Calu3 (cell line): Measurements from ENCODE around the gene VSIG10L2. TPM values are rescaled to one million over a fixed set of nuclear protein-coding genes. Genes with fewer than 3 reads are reported as not detected.

Experiments used
- BruUV-seq: library from RNA; stranded (reverse); fragments of 400-500 nt; replicated peaks from 2 replicates; lab custom pipeline; 2021; lab: Mats Ljungman, UMichigan
- CTCF ChIA-PET: fragments of 300-600 bp; sonication (Branson Sonifier 250); formaldehyde crosslinking; loops from one replicate; lab custom pipeline; 2022; ENCODE audit warnings: antibody characterized with exemption; lab: Charles Lee
- DNase-seq: peaks from one replicate; pipeline ENCODE4 v3.0.0; 2022
- H3K27ac Mint-ChIP-seq: one replicate; pipeline ENCODE4 v1.8.0; 2022; ENCODE audit warnings: mixed read lengths; ENCODE audit not compliant: unreplicated experiment
- H3K27me3 Mint-ChIP-seq: one replicate; pipeline ENCODE4 v1.8.0; 2022; ENCODE audit warnings: mixed read lengths; ENCODE audit not compliant: unreplicated experiment
- H3K36me3 Mint-ChIP-seq: one replicate; pipeline ENCODE4 v1.8.0; 2022; ENCODE audit warnings: mild to moderate bottlenecking, moderate library complexity, mixed read lengths; ENCODE audit not compliant: insufficient read depth, unreplicated experiment
- H3K4me1 Mint-ChIP-seq: one replicate; pipeline ENCODE4 v1.8.0; 2022; ENCODE audit warnings: mild to moderate bottlenecking, low read depth, mixed read lengths; ENCODE audit not compliant: unreplicated experiment
- H3K4me3 Mint-ChIP-seq: one replicate; pipeline ENCODE4 v1.8.0; 2022; ENCODE audit warnings: mild to moderate bottlenecking, low read depth, moderate library complexity, mixed read lengths; ENCODE audit not compliant: unreplicated experiment
- H3K9me3 Mint-ChIP-seq: one replicate; pipeline ENCODE4 v1.8.0; 2022; ENCODE audit warnings: low read depth, mixed read lengths; ENCODE audit not compliant: unreplicated experiment
- CTCF ChIP-seq: fragments of 200-600 bp; IDR thresholded peaks from one replicate; pipeline ENCODE4 v1.8.0; 2022; ENCODE audit warnings: antibody characterized with exemption; ENCODE audit not compliant: unreplicated experiment
- intact Hi-C: fragments of 100-400 bp; cut with micrococcal nuclease; formaldehyde crosslinking; loops from one replicate; pipeline ENCODE4 v1.10.0; 2022; ENCODE audit not compliant: unreplicated experiment
- total RNA-seq: library from RNA; stranded (reverse); gene quantifications from 2 replicates; pipeline ENCODE4 v1.2.3, GENCODE V29; 2022

Gene VSIG10L2
- total RNA-seq, 1 experiment from 2014 or later, result not detected

- Mint-ChIP-seq H3K27me3 (no peaks in the 10 kb centered on the region), H3K4me1 (peaks cover 7% of the 10 kb centered on the region), H3K9me3 (no peaks in the 10 kb centered on the region), H3K27ac (no peak overlapping the region), H3K4me3 (no peak overlapping the region), H3K36me3 (no peaks in the 10 kb centered on the region)
- TF ChIP-seq CTCF, result no peak
- intact Hi-C loops, result no loop called here
- no peak for DNase-seq
- no TSS peak for BruUV-seq
- CTCF ChIA-PET, result no interaction called here
Observed at GRCh38 chr11:125968354-125968753, 22.5 kb downstream of the VSIG10L2 start.

GRCh38 chr11:125971618-125972017, 25.8 kb downstream of the VSIG10L2 start:
- H3K4me1 Mint-ChIP-seq, result peaks cover 7% of the 10 kb centered on the region
- H3K27me3 Mint-ChIP-seq, result no peaks in the 10 kb centered on the region
- no peak for DNase-seq
- no peak for TF ChIP-seq CTCF
- H3K36me3 Mint-ChIP-seq, result no peaks in the 10 kb centered on the region
- H3K4me3 Mint-ChIP-seq, result no peak overlapping the region
- BruUV-seq, result no TSS peak
- CTCF ChIA-PET, result no interaction called here
- intact Hi-C loops, result no loop called here
- H3K9me3 Mint-ChIP-seq, result no peaks in the 10 kb centered on the region
- no peak overlapping the region for H3K27ac Mint-ChIP-seq

GRCh38 chr11:125974284-125974683, 28.4 kb downstream of the VSIG10L2 start:
- H3K4me1 Mint-ChIP-seq, result no peaks in the 10 kb centered on the region
- no peaks in the 10 kb centered on the region for H3K27me3 Mint-ChIP-seq
- intact Hi-C loops, result no loop called here
- CTCF ChIA-PET, result no interaction called here
- no peak overlapping the region for H3K27ac Mint-ChIP-seq
- no peaks in the 10 kb centered on the region for H3K9me3 Mint-ChIP-seq
- DNase-seq, result no peak
- H3K36me3 Mint-ChIP-seq, result no peaks in the 10 kb centered on the region
- no peak overlapping the region for H3K4me3 Mint-ChIP-seq
- no TSS peak for BruUV-seq
- TF ChIP-seq CTCF, result no peak

DNA sequence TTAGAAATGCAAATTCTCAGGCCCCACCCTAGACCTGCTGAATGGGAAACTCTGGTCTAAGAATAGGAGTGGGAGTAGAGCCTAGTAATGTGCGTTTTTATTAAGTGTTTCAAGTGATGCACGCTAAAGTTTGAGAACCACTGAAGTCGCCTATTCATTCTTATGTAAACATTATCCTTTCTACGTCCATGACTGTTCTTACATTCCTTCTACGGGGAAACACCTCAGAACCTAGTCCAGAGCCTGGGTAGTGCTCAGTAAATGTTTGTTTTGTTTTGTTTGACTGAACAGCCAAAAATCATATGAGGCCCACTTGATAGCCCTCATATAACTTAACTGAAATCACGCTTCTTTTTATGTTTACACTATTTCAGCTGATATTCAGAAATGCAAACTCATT, 29.8 kb downstream of the VSIG10L2 start:
- no peak for DNase-seq
- Mint-ChIP-seq H3K27me3 (no peaks in the 10 kb centered on the region), H3K36me3 (no peaks in the 10 kb centered on the region), H3K9me3 (no peaks in the 10 kb centered on the region), H3K27ac (no peak overlapping the region), H3K4me1 (no peaks in the 10 kb centered on the region), H3K4me3 (no peak overlapping the region)
- TF ChIP-seq CTCF, result no peak
- CTCF ChIA-PET, result no interaction called here
- BruUV-seq, result no TSS peak
- intact Hi-C loops, result no loop called here
